Activated T-cell treated with anti-CD3 and anti-CD28 coated beads for 4 hours (primary cell): ENCODE results near the gene TK1.
"Not testable (repeated sequence)": the region's sequence is repeated elsewhere in the genome, so short reads cannot be mapped to it uniquely, and the experiment has no call there.

Source experiments
- DNase-seq: peaks from one replicate; pipeline ENCODE4 v3.0.0-alpha.2; 2020

The TK1 gene

DNA sequence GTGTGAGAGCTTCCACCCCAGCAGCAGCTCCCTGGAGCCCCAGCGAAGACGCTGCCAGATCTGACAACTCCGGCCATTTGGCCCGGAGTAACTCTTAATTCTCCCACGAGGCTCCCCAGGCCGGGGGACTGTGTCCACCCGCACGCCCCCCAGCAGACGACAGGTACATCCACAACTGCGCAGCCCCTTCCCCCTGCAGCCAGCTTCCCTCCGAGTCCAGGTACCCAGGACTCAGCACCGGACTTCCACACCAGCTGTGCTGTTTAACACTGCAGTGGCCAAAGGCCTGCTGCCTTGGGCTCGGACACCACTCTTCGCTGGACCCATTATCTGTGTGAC lies 11.2 kb downstream of the TK1 start:
- no peak for DNase-seq

DNA sequence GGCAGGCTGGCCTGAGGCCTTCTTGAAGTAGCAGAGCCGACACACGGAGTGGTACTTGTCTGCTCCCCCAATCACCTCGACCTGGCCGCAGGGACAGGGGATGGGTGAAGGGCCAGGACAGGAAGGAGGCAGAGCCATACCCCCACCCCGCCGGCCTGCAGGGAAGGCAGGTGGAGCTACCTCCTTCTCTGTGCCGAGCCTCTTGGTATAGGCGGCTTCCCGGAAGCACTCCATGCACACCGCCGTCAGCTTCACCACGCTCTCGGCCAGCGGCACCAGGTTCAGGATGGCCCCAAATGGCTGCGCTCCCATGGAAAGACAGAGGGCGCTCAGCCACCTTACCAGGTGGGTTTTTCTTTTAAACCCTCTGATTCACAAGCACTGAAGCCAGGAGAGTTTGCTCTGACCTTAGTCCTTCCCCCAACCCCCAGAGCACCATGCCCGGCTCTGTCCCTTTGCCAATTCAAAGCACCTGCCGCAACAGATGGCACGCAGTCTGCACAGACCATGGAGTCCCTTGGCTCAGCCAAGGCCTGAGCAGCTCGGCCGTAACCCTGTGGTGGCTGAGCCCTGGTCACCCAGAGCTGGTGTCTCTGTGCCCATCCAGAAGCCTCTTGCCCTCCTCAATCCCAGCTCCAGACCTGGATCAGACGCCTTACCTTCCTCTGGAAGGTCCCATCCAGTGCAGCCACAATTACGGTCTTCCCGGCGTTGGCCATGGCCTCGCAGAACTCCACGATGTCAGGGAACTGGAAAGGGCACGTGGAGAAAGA lies 11.8 kb downstream of the TK1 start:
- DNase-seq: no peak

DNA sequence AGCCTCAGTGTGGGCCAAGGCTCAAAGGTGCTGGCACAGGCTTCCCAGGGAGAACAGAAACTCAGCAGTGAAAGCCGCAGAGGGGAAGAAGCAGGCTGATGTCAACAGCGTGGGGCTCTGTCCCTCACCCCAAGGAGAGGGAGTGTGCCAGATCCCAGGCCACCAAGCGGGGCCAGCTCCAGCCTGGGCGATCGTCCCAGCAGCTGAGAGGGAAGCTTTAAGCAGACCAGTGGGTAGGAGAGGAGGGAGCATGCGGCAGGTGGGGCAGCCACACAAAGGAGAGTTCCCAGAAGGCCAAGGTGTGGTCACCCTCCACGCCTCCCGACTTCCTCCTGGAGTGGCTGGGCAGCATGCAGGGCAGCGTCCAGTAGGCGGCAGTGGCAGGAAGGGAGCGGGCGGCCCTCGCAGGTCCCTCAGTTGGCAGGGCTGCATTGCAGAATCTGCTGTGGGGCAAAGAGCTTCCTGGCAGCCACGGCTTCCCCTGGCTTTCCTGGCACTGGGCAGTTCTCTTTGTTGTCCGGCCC lies 12.4 kb downstream of the TK1 start:
- DNase-seq: no peak

DNA sequence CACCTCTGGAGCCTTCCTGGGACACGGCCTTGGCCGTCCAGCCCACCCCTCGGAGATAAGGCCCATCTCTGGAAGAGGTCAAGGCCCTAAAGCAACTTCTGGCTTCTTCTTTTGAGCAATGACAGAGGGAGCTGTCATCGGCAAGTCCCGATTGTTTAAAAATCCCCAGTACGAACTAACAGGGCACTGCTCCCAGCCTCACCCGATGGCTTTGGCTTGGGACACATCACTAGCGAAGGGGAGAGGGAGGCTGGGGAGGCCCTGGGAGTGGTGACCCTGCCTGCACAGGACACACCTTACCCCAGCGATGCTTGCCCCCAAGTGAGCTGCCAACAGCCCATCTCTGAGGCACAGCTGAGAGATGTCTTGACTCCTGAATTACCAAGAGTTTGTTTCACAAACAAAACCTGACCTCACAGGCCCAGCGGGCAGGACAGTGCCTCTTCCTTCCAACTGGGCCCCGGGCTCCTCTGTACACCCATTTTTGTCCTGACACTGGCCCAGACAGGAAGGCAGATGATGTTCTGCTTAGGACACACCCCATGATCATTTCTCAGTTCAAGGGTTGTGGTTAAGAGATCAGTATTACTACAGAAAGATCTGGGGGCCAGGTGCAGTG lies 13.6 kb downstream of the TK1 start:
- no peak for DNase-seq

DNA sequence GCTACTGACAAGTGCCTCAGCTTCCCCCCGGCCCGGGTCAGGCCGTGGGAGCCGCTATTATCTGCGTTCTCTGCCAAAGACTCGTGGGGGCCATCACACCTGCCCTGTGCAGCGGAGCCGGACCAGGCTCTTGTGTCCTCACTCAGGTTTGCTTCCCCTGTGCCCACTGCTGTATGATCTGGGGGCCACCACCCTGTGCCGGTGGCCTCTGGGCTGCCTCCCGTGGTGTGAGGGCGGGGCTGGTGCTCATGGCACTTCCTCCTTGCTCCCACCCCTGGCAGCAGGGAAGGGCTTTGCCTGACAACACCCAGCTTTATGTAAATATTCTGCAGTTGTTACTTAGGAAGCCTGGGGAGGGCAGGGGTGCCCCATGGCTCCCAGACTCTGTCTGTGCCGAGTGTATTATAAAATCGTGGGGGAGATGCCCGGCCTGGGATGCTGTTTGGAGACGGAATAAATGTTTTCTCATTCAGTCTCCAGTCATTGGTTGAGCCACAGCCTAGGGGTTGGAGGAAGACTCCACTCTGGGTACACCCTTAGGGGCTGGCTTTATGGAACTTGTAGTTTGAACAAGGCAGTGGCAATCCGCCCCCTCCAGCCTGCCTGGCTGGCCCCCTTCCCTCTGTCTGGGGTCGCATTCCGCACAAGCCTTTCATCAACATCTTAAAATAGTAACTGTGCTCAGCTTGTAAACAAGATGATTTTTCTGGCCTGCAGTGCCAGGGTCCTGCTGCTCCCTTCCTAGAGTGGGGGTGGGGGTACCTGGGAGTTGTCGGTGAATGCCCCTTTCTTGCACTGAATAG lies 14.4 kb downstream of the TK1 start:
- no peak for DNase-seq

DNA sequence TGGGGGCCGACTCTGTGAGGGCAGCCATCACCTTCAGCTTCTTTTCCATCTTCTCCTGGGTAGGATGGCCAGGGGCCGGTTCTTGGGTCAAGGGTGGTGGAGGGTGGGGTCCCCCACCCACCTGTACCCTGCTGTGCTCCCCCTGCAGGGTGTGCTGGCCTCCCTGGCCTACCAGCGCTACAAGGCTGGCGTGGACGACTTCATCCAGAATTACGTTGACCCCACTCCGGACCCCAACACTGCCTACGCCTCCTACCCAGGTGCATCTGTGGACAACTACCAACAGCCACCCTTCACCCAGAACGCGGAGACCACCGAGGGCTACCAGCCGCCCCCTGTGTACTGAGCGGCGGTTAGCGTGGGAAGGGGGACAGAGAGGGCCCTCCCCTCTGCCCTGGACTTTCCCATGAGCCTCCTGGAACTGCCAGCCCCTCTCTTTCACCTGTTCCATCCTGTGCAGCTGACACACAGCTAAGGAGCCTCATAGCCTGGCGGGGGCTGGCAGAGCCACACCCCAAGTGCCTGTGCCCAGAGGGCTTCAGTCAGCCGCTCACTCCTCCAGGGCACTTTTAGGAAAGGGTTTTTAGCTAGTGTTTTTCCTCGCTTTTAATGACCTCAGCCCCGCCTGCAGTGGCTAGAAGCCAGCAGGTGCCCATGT lies 15.1 kb downstream of the TK1 start:
- not testable (repeated sequence) for DNase-seq

DNA sequence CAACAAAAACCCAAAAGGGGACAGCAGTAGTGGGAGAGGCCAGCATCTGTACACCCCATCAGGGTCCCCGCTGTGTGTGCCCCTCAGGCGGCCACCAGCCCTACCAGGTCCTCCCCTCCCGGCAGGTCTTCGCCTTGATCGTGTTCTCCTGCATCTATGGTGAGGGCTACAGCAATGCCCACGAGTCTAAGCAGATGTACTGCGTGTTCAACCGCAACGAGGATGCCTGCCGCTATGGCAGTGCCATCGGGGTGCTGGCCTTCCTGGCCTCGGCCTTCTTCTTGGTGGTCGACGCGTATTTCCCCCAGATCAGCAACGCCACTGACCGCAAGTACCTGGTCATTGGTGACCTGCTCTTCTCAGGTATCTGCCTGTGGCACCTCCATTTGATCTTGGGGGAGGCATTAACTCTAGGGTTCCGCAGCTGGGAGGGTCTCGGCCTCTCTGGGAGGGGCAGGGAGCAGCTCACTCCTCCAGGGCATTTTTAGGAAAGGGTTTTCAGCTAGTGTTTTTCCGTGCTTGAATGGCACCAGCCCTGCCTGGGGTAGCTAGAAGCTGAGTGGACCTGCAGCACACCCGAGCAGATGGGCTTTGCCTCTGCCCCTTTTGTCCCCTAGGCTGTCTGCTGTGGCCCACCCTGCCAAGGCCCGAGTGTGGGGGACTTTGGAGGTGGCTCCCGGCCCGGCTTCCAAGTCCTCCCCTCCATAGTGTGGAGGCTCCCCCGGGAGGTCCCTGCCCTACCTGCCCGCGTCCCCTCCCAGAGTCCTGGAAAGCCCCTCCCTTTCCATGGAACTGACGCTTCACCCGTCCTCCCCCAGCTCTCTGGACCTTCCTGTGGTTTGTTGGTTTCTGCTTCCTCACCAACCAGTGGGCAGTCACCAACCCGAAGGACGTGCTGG lies 15.9 kb downstream of the TK1 start:
- no peak for DNase-seq

DNA sequence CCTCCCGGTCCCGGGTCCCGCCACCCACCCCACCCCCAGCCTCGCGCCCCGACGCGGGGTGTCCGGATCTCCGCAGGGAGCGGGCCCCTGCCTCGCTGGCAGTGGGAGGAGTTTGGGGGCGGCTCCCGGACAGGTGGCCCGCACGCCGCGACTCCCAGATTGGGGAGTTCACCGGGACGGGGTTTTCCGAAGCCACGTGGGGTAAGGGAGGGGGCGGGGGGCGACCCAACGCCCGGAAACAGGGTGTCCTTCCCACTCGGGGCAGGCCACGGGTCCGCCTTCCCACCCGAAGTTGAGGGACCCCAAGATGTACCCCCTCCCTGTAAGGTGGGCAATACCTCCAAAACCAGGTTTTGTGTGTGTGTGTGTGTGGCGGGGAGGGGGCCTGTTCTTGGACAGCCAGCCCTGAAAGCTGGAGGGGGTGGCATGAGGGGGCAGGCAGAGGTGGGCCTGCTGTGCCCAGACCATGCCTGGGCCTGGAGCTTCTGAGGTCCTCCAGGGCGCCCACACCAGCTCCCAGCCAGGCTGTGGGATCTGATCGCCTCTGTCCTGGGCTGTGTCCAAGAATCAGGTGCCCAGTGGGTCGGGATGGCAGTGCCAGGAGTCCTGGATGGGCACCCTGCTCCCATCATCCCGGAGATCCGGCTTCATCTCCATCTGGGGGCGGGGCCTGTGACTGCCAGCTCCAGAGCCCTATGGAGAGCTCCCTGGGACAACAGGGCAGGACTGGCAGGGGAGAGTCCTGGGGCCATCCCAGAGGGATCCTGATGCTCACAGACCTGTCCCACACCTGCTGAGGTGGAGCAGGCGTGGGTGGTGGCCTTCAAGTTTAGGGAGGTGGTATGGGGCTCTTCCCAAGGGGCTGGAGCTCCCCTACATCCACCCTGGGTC lies 17.7 kb downstream of the TK1 start:
- peak; percentile 36 for DNase-seq

DNA sequence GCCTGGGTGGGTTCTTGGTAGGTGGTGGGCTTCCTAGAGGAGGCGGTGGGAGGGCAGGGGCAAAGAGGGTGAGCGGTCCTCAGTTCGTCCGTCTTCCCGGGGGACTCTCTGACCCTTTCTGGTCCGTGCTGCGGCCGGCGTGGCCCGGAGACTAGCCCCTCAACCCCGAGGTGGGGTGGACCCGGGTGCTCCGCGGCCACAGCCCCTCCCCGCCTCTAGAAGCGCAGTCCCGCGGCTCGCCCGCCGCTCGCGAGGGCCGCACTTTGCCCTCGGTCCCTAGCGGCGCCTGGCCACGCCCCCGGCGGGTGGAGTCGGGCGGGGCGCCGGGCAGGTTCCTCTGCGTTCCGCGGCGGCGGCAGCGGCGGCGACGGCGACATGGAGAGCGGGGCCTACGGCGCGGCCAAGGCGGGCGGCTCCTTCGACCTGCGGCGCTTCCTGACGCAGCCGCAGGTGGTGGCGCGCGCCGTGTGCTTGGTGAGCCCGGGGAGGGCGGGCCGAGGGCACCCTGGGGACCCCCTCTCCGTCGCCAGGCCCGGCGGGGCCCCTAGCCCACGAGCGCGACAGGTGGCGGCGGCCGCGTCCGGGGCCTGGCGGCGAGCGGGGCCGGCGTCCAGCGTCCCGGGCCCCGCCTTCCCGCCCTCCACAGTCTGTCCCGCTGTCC lies 18.5 kb downstream of the TK1 start, which contains the start of gene SYNGR2:
TSS of gene SYNGR2 (plus strand) at position 340 of the 661 bp plus-strand sequence. CDS start at position 376, 36 bp downstream.
- DNase-seq: peak; percentile 81

DNA sequence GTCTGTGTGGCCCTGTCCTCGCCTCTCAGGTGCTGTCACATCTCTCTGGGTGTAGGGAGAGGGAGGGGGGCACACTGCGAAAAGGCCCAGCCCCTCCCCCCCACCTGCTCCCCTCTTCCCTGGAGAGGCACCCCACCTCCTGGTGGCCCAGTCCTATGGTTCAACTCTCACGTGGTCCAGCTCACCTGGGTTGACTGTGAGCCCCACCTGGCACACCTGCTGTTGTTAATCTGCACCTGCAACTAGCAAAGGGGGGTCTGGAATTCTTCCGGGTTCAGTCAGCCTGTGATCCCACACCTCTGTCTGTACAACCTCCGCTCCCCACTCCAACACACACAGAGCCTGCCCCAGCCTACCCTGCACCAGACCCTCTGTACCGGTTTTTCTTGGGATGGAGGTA lies 20.4 kb downstream of the TK1 start:
- DNase-seq: no peak

DNA sequence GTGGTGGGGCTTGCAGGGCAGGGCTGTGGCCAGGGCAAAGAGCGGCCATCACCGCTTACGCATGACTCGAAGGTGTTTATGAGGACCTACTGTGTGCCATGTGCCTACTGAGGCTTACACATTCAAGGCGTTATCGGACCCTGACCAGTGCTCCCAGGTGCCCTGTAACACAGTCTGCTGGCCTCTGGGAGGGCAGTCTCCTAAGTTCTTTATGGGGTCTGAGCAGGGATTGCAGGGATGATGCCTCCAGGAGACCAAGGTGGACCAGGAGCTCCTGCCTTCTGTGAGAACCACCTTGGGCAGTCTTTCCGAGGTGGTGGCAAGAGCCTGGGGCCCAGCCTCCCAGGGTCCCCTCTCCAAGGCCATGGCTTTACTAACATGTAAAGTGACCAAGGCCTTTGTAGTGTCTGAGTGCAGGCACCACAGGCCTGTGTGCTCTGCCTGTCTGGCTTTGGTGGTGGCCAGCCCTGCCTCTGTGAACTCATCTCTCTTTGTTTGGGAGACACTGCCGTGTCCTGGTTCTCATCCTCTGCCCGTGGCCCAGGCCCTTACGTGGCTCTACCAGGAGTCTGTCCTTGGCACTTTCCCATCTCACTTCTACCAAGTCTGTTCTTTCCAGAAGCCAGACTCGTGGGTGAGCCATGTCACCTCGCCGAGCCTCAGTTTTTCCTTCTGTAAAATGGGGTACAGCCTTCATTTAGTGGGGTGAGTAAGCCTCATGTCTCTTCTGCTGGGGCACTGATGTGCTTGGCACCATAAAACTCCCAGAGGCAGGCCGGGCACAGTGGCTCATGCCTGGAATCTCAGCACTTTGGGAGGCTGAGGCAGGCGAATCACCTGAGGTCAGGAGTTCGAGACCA lies 21.9 kb downstream of the TK1 start:
- no peak for DNase-seq

DNA sequence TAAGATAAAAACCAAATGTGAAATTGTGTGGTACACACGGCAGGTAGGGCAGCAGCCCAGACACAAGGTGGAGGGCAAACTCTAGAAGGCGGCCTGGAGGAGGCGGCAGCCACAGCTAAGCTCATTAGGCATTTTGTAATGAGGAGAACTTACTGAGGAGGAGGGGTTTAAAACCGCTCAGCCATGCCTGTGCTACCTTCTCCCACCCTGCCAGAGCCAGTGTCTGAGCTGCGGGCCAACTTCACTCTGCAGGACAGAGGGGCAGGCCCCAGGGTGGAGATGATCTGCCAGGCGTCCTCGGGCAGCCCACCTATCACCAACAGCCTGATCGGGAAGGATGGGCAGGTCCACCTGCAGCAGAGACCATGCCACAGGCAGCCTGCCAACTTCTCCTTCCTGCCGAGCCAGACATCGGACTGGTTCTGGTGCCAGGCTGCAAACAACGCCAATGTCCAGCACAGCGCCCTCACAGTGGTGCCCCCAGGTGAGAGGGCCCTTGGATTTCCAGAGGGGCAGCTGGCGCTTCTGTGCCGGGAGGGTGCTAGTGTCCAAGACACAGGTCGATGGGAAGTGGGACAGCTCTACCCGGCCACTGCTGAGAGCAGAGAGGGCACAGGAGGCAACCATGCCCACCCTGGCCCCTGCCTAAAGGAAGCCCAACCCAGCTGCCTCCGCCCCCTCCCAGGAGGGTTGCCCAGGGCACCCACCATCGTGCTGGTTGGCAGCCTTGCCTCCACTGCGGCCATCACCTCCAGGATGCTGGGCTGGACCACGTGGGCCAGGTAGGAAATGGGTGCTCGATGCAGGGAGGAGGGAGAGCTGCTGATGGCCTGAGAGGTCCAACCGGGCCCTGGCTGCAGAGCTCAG lies 22.7 kb downstream of the TK1 start:
- no peak for DNase-seq

DNA sequence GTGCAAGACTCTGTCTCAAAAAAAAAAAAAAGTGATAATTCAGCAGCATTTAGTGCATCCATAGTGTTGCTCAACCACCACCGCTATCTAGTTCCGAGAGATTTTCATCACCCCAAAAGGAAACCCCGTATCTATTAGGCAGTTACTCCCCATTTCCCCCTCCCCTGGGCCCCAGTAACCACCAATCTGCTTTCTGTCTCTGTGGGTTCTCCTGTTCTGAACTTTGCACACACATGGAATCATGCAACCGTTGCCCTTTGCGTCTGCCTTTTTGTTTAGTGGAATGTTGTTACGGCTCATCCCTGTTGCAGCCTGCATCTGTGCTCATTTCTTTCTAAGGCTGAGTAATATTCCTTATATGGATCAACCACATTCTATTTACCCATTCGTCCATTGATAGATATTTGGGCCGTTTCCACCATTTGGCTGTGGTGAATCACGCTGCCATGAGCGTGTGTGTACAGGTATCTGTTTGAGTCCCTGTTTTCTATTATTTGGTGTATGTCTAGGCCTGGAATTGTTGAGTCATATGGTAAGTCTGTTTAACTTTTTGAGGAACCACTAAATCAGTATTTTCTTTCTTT lies 27.2 kb downstream of the TK1 start:
- DNase-seq: no peak

DNA sequence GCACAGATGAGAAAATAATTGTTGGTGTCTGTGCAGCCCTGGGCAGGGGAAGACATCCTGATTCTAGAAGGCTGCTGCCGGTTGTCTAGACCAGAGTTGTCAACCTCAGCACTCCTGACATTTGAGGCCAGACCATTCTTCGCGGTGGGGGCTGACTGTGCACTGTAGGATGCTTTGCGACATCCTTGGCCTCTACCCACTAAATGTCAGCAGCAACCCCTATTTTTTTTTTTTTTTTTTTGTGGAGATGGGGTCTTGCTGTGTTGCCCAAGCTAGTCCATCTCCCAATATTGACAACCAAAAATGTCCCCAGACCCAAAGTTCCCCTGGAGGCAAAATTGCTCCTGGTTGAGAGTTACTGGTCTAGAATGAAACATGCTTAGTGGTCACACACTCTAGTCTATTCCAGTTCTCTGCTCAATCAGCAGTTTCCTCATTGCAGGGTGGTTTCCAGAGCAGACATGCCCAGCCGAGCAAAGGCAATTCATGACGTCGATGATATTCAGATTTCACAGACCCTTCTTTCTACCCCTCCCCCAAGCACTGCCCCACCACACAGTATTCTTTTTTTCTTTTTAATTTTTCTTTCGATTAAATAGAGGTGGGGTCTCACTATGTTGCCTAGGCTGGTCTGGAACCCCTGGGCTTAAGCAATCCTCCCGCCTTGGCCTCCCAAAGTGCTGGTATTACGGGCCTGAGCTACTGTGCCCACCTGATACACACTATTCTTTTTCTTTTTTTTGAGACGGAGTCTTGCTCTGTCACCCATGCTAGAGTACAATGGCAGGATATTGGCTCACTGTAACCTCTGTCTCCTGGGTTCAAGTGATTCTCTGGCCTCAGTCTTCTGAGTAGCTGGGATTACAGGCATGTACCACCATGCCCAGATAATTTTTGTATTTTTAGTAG lies 31.7 kb downstream of the TK1 start:
- DNase-seq: no peak

DNA sequence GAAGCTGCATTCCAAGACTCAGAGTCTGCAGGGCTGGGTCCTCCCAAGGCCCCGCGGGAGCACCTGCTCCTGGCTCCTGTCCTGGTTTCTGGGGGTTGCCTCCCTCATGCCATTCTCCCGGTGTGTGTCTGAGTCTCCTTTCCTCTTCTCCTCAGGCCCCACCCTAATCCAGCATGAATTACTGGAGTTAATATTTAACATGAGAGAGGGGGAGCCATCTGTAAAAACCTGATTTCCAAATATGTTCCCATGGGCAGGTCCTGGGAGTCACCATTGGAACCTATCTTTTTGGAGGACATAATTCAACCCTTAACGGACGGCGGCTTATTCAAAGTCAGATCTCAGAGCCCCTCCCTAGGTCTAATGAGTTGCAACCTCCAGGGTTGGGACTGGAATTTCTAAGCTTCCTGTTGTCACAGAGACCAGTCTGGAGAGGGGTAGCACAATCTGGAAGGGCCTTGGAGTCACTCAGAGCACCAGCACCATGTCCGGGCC lies 35.3 kb downstream of the TK1 start:
- no peak for DNase-seq

DNA sequence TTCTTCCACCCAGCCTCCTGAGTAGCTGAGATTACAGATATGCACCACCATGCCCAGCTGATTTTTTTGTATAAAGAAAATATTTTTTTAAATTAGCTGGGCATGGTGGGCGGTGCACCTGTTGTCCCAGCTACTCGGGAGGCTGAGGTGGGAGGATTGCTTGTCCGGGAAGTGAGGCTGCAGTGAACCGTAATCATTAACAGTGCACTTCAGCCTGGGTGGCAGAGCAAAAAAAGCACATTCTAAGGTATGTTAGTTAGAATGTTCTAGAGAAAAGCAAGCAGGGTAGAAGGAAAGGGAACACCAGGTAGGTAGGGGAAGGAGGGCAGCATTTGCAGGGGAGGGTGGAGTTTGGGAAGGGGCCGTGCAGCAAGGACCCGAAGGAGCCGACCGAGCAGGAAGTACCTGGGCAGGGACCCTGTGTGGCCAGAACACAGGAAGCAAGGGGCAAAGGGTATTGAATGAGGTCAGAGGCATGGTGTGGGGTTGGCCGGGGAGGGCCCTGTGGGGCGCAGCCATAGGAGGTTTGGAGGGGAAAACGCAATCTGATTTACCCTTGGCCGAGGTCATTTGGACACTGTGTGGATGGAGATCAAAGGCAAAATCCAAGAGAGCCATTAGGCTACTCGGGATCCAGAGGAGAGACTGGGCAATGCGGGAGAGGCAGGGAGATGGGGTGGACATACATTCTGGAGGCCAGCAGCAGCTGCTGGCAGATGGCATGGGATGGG lies 38.4 kb downstream of the TK1 start:
- DNase-seq: no peak
